BJ (cell line): ENCODE data around the gene KRT76. TPM values are rescaled to one million over a fixed set of nuclear protein-coding genes. Genes with fewer than 3 reads are reported as not detected.

ENCODE experiments used
- CTCF ChIA-PET: fragments of 350-600 bp; formaldehyde crosslinking; extraction: SDS; loops from one replicate; lab custom pipeline; 2021; ENCODE audit warnings: antibody characterized with exemption, inconsistent platforms; lab: Yijun Ruan, JAX
- POLR2A ChIA-PET: fragments of 300-600 bp; sonication (Branson Sonifier 250); formaldehyde crosslinking; extraction: SDS; loops from one replicate; lab custom pipeline; 2021; ENCODE audit warnings: antibody characterized with exemption; lab: Charles Lee
- DNase-seq: peaks from one replicate; pipeline ENCODE4 v3.0.0-alpha.2; 2011; ENCODE audit warnings: low read depth
- H3K27me3 ChIP-seq: 2 replicates; pipeline ENCODE4 v1.6.0; 2011; ENCODE audit warnings: low read length; ENCODE audit not compliant: control insufficient read depth, insufficient read depth
- H3K36me3 ChIP-seq: 2 replicates; pipeline ENCODE4 v1.5.1; 2011; ENCODE audit warnings: low read length; ENCODE audit not compliant: control insufficient read depth, insufficient read depth
- H3K4me3 ChIP-seq: 2 replicates; pipeline ENCODE4 v1.5.1; 2011; ENCODE audit warnings: low read depth, mild to moderate bottlenecking, control low read depth, low read length
- polyA plus RNA-seq: library from polyadenylated mRNA; depleted of rRNA; stranded (reverse); fragments of >200 nt; gene quantifications from 2 replicates; pipeline ENCODE4 v1.2.3, GENCODE V29; 2011
- TF ChIP-seq, protein P1 (sequence below): IDR thresholded peaks from 2 replicates; pipeline ENCODE4 v1.5.1; 2011; ENCODE audit warnings: low read depth, mild to moderate bottlenecking, control low read depth, inconsistent platforms, low read length, moderate library complexity; ENCODE audit not compliant: insufficient read depth

Gene KRT76
- polyA plus RNA-seq, 1 experiment: not detected

DNA sequence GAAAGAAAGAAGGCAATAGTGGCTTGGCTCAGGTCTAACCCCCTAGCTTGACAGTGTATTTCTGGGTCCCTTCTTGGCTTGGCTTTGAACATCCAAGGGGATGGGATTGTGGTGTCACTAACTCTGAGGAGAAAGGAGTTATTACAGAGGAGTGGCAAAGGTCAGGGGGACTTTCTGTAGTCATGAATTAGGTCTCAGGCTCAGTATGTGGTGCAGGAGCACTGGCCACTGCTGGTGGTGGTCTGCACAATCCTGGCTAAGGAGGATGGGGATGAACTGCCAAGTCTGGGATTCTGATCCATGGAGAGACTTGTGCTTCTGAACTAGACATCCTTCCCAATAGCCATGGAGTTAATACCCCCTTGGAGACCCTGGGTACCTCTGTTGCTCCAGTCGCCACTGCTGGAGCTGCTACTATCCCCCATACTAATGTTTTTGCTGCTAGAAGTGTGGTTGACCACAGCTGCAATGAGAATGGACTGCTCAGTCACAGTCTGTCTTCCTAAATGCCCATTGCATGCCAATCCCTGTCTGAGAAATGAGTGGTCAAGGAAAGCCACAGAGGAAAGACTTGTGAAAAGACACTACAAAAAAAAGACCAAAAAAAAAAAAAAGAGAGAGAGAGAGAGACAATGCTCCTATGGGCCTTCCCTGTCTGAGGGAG, 32.5 kb downstream of the KRT76 start:
- DNase-seq: no peak
- Histone ChIP-seq H3K4me3 (no peak overlapping the region), H3K27me3 (0 out of 2 replicates have a peak, but pooled peaks cover 2% of the 10 kb centered on the region), H3K36me3 (no peaks in the 10 kb centered on the region)
- ChIA-PET CTCF (no interaction called here), POLR2A (no interaction called here)
- TF ChIP-seq, protein P1, sequence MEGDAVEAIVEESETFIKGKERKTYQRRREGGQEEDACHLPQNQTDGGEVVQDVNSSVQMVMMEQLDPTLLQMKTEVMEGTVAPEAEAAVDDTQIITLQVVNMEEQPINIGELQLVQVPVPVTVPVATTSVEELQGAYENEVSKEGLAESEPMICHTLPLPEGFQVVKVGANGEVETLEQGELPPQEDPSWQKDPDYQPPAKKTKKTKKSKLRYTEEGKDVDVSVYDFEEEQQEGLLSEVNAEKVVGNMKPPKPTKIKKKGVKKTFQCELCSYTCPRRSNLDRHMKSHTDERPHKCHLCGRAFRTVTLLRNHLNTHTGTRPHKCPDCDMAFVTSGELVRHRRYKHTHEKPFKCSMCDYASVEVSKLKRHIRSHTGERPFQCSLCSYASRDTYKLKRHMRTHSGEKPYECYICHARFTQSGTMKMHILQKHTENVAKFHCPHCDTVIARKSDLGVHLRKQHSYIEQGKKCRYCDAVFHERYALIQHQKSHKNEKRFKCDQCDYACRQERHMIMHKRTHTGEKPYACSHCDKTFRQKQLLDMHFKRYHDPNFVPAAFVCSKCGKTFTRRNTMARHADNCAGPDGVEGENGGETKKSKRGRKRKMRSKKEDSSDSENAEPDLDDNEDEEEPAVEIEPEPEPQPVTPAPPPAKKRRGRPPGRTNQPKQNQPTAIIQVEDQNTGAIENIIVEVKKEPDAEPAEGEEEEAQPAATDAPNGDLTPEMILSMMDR: no peak

DNA sequence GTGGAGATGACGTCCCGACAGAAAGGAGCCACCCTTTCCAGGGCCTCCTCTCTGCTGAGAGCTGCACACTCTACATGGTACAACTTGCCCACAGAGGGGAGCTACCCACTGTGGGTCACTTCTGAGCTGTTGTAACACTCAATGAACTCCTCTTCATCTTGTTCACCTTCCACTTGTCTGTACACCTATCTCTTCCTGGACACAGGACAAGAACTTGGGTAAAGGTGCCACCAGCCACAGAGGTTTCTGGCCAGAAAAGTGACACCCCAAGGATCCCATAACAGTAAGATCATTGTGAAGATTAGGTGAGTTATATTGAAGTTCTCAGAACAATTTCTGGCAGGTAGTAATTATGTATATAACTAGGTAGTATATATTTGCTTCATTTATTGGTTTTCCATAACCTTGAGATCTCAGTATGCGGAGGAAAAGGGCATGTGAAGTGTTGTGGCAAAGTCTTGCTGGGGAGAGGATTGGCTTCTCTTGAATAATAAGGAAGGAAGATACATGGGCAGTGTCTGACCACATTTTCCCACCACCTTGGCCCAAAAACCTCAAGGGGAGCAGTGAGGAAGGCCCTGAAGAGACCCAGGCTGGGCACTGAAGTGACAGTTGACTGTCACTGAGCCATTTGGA, 34.2 kb downstream of the KRT76 start:
- H3K27me3 ChIP-seq: 0 out of 2 replicates have a peak, but pooled peaks cover 2% of the 10 kb centered on the region
- TF ChIP-seq, protein P1: no peak
- POLR2A ChIA-PET: no interaction called here

DNA sequence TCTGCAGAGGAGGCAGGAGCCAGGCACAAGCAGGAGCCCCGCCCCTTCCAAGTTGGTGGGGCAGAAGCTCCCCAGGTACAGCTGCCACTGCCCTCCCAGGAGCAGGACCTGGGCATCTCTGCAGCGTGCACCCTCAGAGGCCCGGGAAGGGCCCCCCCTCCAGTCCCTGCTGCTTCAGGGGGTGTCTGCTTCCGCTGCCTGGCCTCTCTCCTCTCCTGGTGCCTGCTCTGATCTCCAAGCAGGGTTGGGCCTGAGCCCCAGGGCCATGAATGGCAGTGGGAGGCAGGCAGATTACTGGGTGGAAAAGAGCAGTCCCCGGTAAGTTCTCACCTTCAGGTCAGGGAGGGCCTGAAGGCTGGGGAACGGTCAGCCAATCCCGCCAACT, 35.0 kb downstream of the KRT76 start:
- DNase-seq: no peak
- H3K4me3 ChIP-seq: no peak overlapping the region
- POLR2A ChIA-PET: no interaction called here
- H3K36me3 ChIP-seq: no peaks in the 10 kb centered on the region
- CTCF ChIA-PET: no interaction called here
- 0 out of 2 replicates have a peak, but pooled peaks cover 2% of the 10 kb centered on the region for H3K27me3 ChIP-seq
- TF ChIP-seq, protein P1: no peak

More for the DNA sequence above, 34.2 kb downstream of the KRT76 start:
- no peak for DNase-seq
- CTCF ChIA-PET: no interaction called here
- Histone ChIP-seq H3K36me3 (no peaks in the 10 kb centered on the region), H3K4me3 (no peak overlapping the region)

DNA sequence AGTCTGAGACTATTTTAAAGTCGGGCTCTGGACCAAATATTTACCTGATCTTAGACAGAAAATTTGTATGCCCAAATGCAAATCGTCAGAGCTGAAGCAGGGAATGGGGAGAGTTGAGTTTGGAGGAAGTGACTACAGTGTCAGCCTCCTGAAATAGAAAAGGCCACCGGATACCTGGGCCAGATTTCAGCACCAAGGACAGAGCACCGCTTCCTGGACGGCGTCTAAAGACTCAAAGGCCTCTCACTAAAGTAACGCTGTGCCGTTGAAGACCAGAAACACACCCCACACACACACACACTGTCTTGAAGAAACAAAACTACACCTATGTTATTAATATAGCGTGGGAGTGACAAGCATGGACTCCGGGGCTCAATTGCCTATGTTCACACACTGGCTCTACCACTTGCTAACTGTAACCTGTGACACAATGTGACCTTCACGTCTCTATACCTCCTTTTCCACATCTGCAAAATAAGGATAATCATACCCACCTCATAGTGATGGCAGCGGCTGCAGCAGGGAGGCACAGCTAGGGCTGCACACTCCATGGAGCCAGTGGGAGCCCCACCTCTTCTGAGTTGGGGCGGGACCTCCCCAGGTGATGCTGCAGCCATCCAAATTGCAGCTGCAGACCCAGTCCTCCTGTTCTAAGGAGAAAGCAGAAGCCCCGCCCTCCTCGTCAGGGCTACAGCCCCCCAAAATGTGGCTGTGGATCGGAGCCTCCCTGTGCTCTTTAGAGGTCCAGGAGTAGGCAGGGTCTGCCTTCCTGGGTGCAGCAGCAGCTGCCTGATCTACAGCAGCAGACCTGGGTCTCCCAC, 35.6 kb downstream of the KRT76 start:
- Histone ChIP-seq H3K4me3 (no peak overlapping the region), H3K27me3 (peaks cover 3% of the 10 kb centered on the region; the same call in 1 of the 2 replicates), H3K36me3 (no peaks in the 10 kb centered on the region)
- ChIA-PET CTCF (no interaction called here), POLR2A (no interaction called here)
- TF ChIP-seq, protein P1: no peak
- no peak for DNase-seq

DNA sequence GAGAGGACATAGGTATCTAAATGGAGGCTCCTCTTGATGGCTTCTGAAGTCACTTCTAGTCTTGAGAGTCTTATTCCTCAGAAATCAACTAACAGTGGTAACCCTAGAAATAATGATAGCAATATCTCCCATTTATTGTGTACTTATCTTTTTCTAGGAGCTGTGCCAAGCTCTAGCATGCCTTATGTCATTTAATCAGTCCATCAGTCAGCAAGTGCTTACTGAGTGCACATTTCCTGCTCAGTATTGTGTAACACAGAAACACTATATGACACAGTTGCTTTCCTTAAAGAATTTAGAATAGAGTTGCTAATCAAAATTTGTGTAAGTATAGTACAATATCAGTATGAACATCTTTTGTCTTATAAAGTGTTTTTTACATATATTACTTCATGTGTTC, 36.6 kb downstream of the KRT76 start:
- no peak overlapping the region for H3K4me3 ChIP-seq
- DNase-seq: no peak
- ChIA-PET CTCF (no interaction called here), POLR2A (no interaction called here)
- TF ChIP-seq, protein P1: no peak
- peaks cover 2% of the 10 kb centered on the region; the same call in 1 of the 2 replicates for H3K27me3 ChIP-seq
- H3K36me3 ChIP-seq: no peaks in the 10 kb centered on the region
